K562 (cell line): ENCODE data around the gene HYAL3. TPM values are rescaled to one million over a fixed set of nuclear protein-coding genes. Genes with fewer than 3 reads are reported as not detected.
A peak's percentile ranks its signal among the peaks of the same experiment; 100 is the strongest.

Experiments used
- CSDE1 ChIP-seq, 2 experiments: fragments of 450-650 bp; IDR thresholded peaks; 2 replicates each; pipeline ENCODE4 v1.6.1; 2016; ENCODE audit warnings: mild to moderate bottlenecking in 1 of 2
- CXXC5 ChIP-seq: fragments of 250-450 bp; sonication (Bioruptor Pico); IDR thresholded peaks from 2 replicates; pipeline ENCODE4 v1.8.0; 2022; ENCODE audit warnings: inconsistent platforms, mild to moderate bottlenecking, moderate library complexity
- ESRRB ChIP-seq: fragments of 250-450 bp; sonication (Bioruptor Pico); IDR thresholded peaks from 2 replicates; pipeline ENCODE4 v1.5.0; 2020; ENCODE audit warnings: mild to moderate bottlenecking, moderate library complexity, borderline replicate concordance
- MLX ChIP-seq, 2 experiments: fragments of 450-650 bp in 1 of 2; sonication (generic) in 1 of 2; formaldehyde crosslinking; conservative IDR thresholded peaks; 2 replicates each; pipeline versions ENCODE4 v1.4.0 to v1.8.1; 2020 to 2022; ENCODE audit warnings: mild to moderate bottlenecking in 1 of 2, missing genetic modification reagents in 1 of 2
- NRF1 ChIP-seq, 2 experiments: fragments of 450-650 bp; IDR thresholded peaks in 1 of 2; conservative IDR thresholded peaks in 1 of 2; 2 replicates each; pipeline ENCODE4 v1.6.1; 2014; ENCODE audit warnings: mild to moderate bottlenecking in 2 of 2
- PTRF ChIP-seq: fragments of 450-650 bp; IDR thresholded peaks from 2 replicates; pipeline ENCODE4 v1.6.1; 2016; ENCODE audit warnings: mild to moderate bottlenecking, missing genetic modification characterization, missing compliant biosample characterization
- SIN3A ChIP-seq, 2 experiments: fragments of 150-350 bp in 1 of 2; IDR thresholded peaks; 2 replicates each; pipeline ENCODE4 v1.6.1; 2011 to 2016; ENCODE audit warnings: borderline replicate concordance in 2 of 2, low read depth in 2 of 2, low read length in 2 of 2, mild to moderate bottlenecking in 2 of 2, moderate library complexity in 2 of 2; ENCODE audit not compliant: control insufficient read depth in 1 of 2
- THRB ChIP-seq: fragments of 450-650 bp; formaldehyde crosslinking; conservative IDR thresholded peaks from 2 replicates; pipeline ENCODE4 v1.4.0; 2022; ENCODE audit warnings: mild to moderate bottlenecking, missing genetic modification characterization
- ZBTB8A ChIP-seq: fragments of 450-650 bp; IDR thresholded peaks from 2 replicates; pipeline ENCODE4 v1.6.1; 2018; ENCODE audit warnings: mild to moderate bottlenecking, moderate library complexity; ENCODE audit not compliant: partially characterized antibody
- ZNF408 ChIP-seq: fragments of 250-450 bp; sonication (Bioruptor Pico); IDR thresholded peaks from 2 replicates; pipeline ENCODE4 v1.4.0; 2020; ENCODE audit warnings: low read depth, mild to moderate bottlenecking, moderate library complexity
- polyA plus RNA-seq, 8 experiments: library from polyadenylated mRNA; depleted of rRNA in 4 of 8; stranded (reverse) in 5 of 8; unstranded in 3 of 8; fragments of >200 nt; fragmentation: Nextera tagmentation in 2 of 8; fragmentation: Illumina TruSeq in 1 of 8; extraction: Ambion mirVana in 2 of 8; extraction: Trizol in 1 of 8; gene quantifications; 2 replicates each; pipeline versions ENCODE4 v1.2.1 to v1.2.3, GENCODE V29; 2011 to 2014; ENCODE audit warnings: inconsistent platforms in 1 of 8, missing spikeins in 1 of 8
- total RNA-seq, 7 experiments: library from RNA; depleted of rRNA in 6 of 7; stranded (reverse); fragments of >200 nt in 6 of 7; fragmentation: Illumina TruSeq in 2 of 7; extraction: Trizol in 2 of 7; gene quantifications; 2 replicates each; pipeline versions ENCODE4 v1.2.1 to v1.2.3, GENCODE V29; 2011 to 2021; ENCODE audit warnings: low replicate concordance in 1 of 7
- TF ChIP-seq, protein P1 (sequence below): fragments of 450-650 bp; formaldehyde crosslinking; IDR thresholded peaks from 2 replicates; pipeline ENCODE4 v1.4.0; 2022; ENCODE audit warnings: missing genetic modification characterization
- TF ChIP-seq, protein P2 (sequence below): fragments of 200-800 bp; sonication (Bioruptor generic); IDR thresholded peaks from 2 replicates; pipeline ENCODE4 v1.6.1; 2017; ENCODE audit warnings: missing genetic modification characterization, missing compliant biosample characterization

The HYAL3 gene
- total and polyA plus RNA-seq, 9 of the 15 experiments (the other 6 are each of a cell fraction or from before 2014, with no cell fraction given), result 0.38 to 9.1 (median 6.8) TPM

DNA sequence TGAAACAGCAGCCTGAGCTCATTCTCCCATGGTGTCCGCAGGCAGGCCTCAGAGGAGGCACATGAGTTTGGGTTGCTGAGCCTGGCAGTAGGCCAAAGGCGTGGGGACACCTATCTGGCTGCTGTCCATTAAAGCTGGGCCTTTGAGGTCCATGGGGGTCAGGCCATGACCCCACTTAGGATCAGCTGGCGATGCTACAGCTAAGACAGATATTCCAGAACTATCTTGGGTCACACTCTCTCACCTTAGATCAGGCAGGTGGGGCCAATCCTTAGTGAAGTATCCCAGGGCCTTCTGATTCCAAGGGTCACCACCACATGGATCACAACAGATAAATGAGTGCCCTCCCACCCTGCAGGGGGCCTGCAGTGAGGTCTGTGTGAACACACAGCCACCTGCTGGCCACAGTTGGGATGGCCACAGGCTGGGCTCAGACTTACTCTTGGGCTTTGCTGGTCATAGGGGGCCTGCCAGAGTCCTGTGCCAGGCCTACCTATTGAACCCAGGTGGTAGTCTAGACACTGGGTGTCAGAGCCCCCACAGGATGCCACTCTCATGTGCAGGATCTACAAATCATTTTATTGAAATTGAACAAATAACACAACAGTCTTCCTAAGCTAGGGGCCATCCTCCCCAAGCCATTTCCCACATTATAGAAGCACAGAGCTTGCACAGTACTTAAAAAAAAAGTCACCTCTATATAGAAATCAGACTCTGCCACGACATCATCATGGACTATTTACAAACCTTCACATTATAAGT lies 25.3 kb upstream of the HYAL3 start (continued):
- TF ChIP-seq PTRF (tag) (no peak), SIN3A (IDR thresholded peaks at IDR 0.05; ENCODE audit: borderline replicate concordance in 2 of 2, control insufficient read depth in 1 of 2, low read depth in 2 of 2, low read length in 2 of 2) (no peak), THRB (no peak), ZBTB8A (no peak), CSDE1 (IDR thresholded peaks at IDR 0.05) (no peak), CXXC5 (CRISPR knock-in tag) (no peak), ZNF408 (CRISPR knock-in tag) (no peak), MLX (CRISPR knock-in tag; conservative IDR thresholded peaks at IDR 0.05) (no peak), NRF1 (conservative IDR thresholded peaks at IDR 0.05 in 1 of 2, IDR thresholded peaks at IDR 0.05 in 1 of 2) (no peak), ESRRB (no peak)
- TF ChIP-seq, protein P1, sequence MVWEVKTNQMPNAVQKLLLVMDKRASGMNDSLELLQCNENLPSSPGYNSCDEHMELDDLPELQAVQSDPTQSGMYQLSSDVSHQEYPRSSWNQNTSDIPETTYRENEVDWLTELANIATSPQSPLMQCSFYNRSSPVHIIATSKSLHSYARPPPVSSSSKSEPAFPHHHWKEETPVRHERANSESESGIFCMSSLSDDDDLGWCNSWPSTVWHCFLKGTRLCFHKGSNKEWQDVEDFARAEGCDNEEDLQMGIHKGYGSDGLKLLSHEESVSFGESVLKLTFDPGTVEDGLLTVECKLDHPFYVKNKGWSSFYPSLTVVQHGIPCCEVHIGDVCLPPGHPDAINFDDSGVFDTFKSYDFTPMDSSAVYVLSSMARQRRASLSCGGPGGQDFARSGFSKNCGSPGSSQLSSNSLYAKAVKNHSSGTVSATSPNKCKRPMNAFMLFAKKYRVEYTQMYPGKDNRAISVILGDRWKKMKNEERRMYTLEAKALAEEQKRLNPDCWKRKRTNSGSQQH (CRISPR knock-in tag), result no peak
- TF ChIP-seq, protein P2, sequence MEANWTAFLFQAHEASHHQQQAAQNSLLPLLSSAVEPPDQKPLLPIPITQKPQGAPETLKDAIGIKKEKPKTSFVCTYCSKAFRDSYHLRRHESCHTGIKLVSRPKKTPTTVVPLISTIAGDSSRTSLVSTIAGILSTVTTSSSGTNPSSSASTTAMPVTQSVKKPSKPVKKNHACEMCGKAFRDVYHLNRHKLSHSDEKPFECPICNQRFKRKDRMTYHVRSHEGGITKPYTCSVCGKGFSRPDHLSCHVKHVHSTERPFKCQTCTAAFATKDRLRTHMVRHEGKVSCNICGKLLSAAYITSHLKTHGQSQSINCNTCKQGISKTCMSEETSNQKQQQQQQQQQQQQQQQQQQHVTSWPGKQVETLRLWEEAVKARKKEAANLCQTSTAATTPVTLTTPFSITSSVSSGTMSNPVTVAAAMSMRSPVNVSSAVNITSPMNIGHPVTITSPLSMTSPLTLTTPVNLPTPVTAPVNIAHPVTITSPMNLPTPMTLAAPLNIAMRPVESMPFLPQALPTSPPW (CRISPR knock-in tag), result peak; percentile 46
